ENCODE data around the gene ADARB2. TPM values are rescaled to one million over a fixed set of nuclear protein-coding genes. Genes with fewer than 3 reads are reported as not detected.
"Not testable (repeated sequence)": the region's sequence is repeated elsewhere in the genome, so short reads cannot be mapped to it uniquely, and the experiment has no call there.

Gene ADARB2
- polyA plus RNA-seq, 3 donors = not detected

DNA sequence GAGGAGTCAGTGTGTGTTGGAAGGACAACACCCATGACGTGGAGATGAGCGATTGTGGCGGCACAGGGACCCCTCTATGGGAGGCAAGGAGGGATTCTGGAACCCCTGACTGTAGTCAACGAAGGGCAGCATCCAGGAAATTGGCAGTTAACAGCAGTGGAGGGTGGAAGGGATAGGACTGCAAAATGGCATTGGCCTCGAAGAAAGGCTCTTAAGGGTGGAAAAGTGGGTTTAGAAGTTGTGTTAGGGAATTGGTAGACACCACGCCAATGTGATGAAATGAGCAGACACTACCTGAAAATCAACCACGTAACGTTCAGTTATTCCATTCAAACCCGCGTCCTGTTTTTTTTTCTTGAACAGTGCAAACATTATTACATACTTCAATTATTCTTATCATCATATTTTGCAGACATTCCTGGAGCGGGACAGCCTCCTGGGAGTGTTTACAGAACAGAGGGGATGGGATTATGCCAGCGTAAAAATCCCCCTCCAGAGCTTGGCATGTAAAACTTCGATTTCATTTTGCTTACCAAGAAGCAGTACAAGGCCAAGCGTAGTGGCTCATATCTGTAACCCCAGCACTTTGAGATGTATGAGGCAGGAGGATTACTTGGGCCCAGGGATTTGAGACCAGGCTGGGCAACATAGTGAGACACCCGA is 409.0 kb downstream of the ADARB2 start:
- Histone ChIP-seq H3K27ac (ENCODE audit: low read depth in 1 of 2, low read length in 2 of 2) (no peak overlapping the region), H3K36me3 (replicated peaks in 1 of 2; ENCODE audit: control insufficient read depth in 1 of 2, insufficient read depth in 2 of 2, low read length in 2 of 2) (no peaks in the 10 kb centered on the region), H3K27me3 (ENCODE audit: control insufficient read depth in 2 of 2, insufficient read depth in 2 of 2, low read length in 2 of 2) (no peaks in the 10 kb centered on the region), H3K4me2 (replicated peaks; ENCODE audit: extremely low read depth, low read length, poor library complexity, severe bottlenecking) (no peak overlapping the region), H4K20me1 (ENCODE audit: insufficient read depth, low read length) (no peaks in the 10 kb centered on the region), H2AFZ (ENCODE audit: insufficient read depth, low read depth, low read length, poor library complexity, severe bottlenecking) (no peak overlapping the region), H3K9ac (ENCODE audit: insufficient read depth, low read length, poor library complexity, severe bottlenecking) (no peak overlapping the region), H3K79me2 (ENCODE audit: insufficient read depth, low read length) (no peaks in the 10 kb centered on the region), H3K4me3 (replicated peaks in 1 of 3; ENCODE audit: low read depth in 2 of 3, low read length in 3 of 3) (no peak overlapping the region), H3K4me1 (ENCODE audit: control insufficient read depth in 1 of 2, insufficient read depth in 2 of 2, low read length in 2 of 2) (no peaks in the 10 kb centered on the region), H3K9me3 (replicated peaks in 1 of 2; ENCODE audit: control insufficient read depth in 1 of 2, insufficient read depth in 1 of 2, low read length in 2 of 2) (peaks cover 0 to 8% of the 10 kb centered on the region in 2 donors)
- WGBS (ENCODE audit: insufficient coverage) = 91% methylated on average over 11 of the region's 15 CpGs
- no peak overlapping the region for H3K4me3 Mint-ChIP-seq
- peak overlapping the region in 1 of 7 donors; percentile 10 for H3K27ac Mint-ChIP-seq
- H3K27me3 Mint-ChIP-seq (ENCODE audit: low read depth in 3 of 3) = peaks cover 2 to 7% (median 3%) of the 10 kb centered on the region in 3 donors
- intact Hi-C loops (cut with micrococcal nuclease) = no loop called here
- DNase-seq = no peak
- TF ChIP-seq, protein P1, sequence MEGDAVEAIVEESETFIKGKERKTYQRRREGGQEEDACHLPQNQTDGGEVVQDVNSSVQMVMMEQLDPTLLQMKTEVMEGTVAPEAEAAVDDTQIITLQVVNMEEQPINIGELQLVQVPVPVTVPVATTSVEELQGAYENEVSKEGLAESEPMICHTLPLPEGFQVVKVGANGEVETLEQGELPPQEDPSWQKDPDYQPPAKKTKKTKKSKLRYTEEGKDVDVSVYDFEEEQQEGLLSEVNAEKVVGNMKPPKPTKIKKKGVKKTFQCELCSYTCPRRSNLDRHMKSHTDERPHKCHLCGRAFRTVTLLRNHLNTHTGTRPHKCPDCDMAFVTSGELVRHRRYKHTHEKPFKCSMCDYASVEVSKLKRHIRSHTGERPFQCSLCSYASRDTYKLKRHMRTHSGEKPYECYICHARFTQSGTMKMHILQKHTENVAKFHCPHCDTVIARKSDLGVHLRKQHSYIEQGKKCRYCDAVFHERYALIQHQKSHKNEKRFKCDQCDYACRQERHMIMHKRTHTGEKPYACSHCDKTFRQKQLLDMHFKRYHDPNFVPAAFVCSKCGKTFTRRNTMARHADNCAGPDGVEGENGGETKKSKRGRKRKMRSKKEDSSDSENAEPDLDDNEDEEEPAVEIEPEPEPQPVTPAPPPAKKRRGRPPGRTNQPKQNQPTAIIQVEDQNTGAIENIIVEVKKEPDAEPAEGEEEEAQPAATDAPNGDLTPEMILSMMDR (IDR thresholded peaks at IDR 0.05) = no peak
- H3K36me3 Mint-ChIP-seq = no peaks in the 10 kb centered on the region
- H3K4me1 Mint-ChIP-seq = no peaks in the 10 kb centered on the region
- H3K9me3 Mint-ChIP-seq = peaks cover 5 to 13% (median 8%) of the 10 kb centered on the region in 7 donors

DNA sequence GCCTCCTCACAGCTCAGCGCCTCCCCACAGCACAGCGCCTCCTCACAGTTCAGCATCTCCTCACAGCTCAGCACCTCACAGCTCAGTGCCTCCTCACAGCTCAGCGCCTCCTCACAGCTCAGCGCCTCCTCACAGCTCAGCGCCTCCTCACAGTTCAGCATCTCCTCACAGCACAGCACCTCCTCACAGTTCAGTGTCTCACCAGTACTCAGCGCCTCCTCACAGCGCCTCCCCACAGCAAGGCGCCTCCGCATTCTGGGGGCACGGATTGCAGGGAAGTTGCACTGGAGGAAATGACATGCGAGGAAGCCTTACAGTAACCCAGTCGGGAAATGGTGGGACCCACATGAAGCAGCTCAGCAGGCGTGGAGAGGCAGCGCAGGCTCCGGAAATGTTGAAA is 409.6 kb downstream of the ADARB2 start:
- H3K36me3 ChIP-seq (replicated peaks in 1 of 2; ENCODE audit: control insufficient read depth in 1 of 2, insufficient read depth in 2 of 2, low read length in 2 of 2) = no peaks in the 10 kb centered on the region
- H3K27ac Mint-ChIP-seq = peak overlapping the region in 1 of 7 donors; percentile 43
- H3K4me1 Mint-ChIP-seq = no peaks in the 10 kb centered on the region
- H3K4me3 ChIP-seq (replicated peaks in 1 of 3; ENCODE audit: low read depth in 2 of 3, low read length in 3 of 3) = no peak overlapping the region
- 92% methylated on average over 15 of the region's 15 CpGs for WGBS (ENCODE audit: insufficient coverage)
- no peak for DNase-seq
- no peaks in the 10 kb centered on the region for H3K79me2 ChIP-seq (ENCODE audit: insufficient read depth, low read length)
- H3K9me3 Mint-ChIP-seq = peaks cover 5 to 15% (median 8%) of the 10 kb centered on the region in 7 donors
- H3K9ac ChIP-seq (ENCODE audit: insufficient read depth, low read length, poor library complexity, severe bottlenecking) = no peak overlapping the region
- no peak overlapping the region for H3K27ac ChIP-seq (ENCODE audit: low read depth in 1 of 2, low read length in 2 of 2)
- no peaks in the 10 kb centered on the region for H3K27me3 ChIP-seq (ENCODE audit: control insufficient read depth in 2 of 2, insufficient read depth in 2 of 2, low read length in 2 of 2)
- H3K4me2 ChIP-seq (replicated peaks; ENCODE audit: extremely low read depth, low read length, poor library complexity, severe bottlenecking) = no peak overlapping the region
- intact Hi-C loops (cut with micrococcal nuclease) = no loop called here
- H3K27me3 Mint-ChIP-seq (ENCODE audit: low read depth in 3 of 3) = peaks cover 0 to 6% (median 5%) of the 10 kb centered on the region in 3 donors
- H4K20me1 ChIP-seq (ENCODE audit: insufficient read depth, low read length) = no peaks in the 10 kb centered on the region
- H3K4me3 Mint-ChIP-seq = no peak overlapping the region
- no peaks in the 10 kb centered on the region for H3K36me3 Mint-ChIP-seq
- H3K4me1 ChIP-seq (ENCODE audit: control insufficient read depth in 1 of 2, insufficient read depth in 2 of 2, low read length in 2 of 2) = no peaks in the 10 kb centered on the region
- TF ChIP-seq, protein P1 (IDR thresholded peaks at IDR 0.05) = no peak
- H3K9me3 ChIP-seq (replicated peaks in 1 of 2; ENCODE audit: control insufficient read depth in 1 of 2, insufficient read depth in 1 of 2, low read length in 2 of 2) = peaks cover 0 to 8% of the 10 kb centered on the region in 2 donors
- no peak overlapping the region for H2AFZ ChIP-seq (ENCODE audit: insufficient read depth, low read depth, low read length, poor library complexity, severe bottlenecking)

DNA sequence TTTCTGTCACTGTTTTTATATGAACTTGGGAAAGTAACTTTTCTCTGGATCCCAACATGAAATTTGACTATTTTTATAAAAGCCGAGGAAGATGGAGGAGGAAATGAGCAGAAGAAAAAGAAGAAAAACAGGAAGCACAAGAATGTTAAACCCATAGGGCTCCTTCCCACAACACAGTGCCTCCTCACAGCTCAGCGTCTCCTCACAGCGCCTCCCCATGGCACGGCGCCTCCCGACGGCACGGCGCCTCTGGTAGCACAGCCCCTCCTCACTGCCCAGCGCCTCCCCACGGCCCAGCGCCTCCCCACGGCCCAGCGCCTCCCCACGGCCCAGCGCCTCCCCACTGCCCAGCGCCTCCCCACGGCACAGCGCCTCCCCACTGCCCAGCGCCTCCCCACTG is 410.8 kb downstream of the ADARB2 start:
- not testable (repeated sequence) for H3K4me3 Mint-ChIP-seq

More for the DNA sequence above, 410.8 kb downstream of the ADARB2 start:
- H3K4me3 ChIP-seq (replicated peaks in 1 of 3; ENCODE audit: low read depth in 2 of 3, low read length in 3 of 3); H3K4me2 ChIP-seq (replicated peaks; ENCODE audit: extremely low read depth, low read length, poor library complexity, severe bottlenecking); H3K27me3 Mint-ChIP-seq (ENCODE audit: low read depth in 3 of 3); H3K27ac ChIP-seq (ENCODE audit: low read depth in 1 of 2, low read length in 2 of 2); H3K79me2 ChIP-seq (ENCODE audit: insufficient read depth, low read length); H3K4me1 ChIP-seq (ENCODE audit: control insufficient read depth in 1 of 2, insufficient read depth in 2 of 2, low read length in 2 of 2); H3K27ac Mint-ChIP-seq; H3K9ac ChIP-seq (ENCODE audit: insufficient read depth, low read length, poor library complexity, severe bottlenecking); intact Hi-C loops (cut with micrococcal nuclease); H3K36me3 ChIP-seq (replicated peaks in 1 of 2; ENCODE audit: control insufficient read depth in 1 of 2, insufficient read depth in 2 of 2, low read length in 2 of 2); H4K20me1 ChIP-seq (ENCODE audit: insufficient read depth, low read length); DNase-seq; H2AFZ ChIP-seq (ENCODE audit: insufficient read depth, low read depth, low read length, poor library complexity, severe bottlenecking); H3K9me3 ChIP-seq (replicated peaks in 1 of 2; ENCODE audit: control insufficient read depth in 1 of 2, insufficient read depth in 1 of 2, low read length in 2 of 2); H3K4me1 Mint-ChIP-seq; H3K27me3 ChIP-seq (ENCODE audit: control insufficient read depth in 2 of 2, insufficient read depth in 2 of 2, low read length in 2 of 2); H3K36me3 Mint-ChIP-seq: not testable (repeated sequence)
- H3K9me3 Mint-ChIP-seq = peaks cover 5 to 15% (median 8%) of the 10 kb centered on the region in 7 donors
- 91% methylated on average over 11 of the region's 20 CpGs for WGBS (ENCODE audit: insufficient coverage)
